Ishikawa (cell line): ENCODE data around the gene SPAG6.

Experiments used
- TAF1 ChIP-seq: IDR thresholded peaks from 2 replicates; pipeline ENCODE4 v1.6.1; 2012; ENCODE audit warnings: low read depth, mild to moderate bottlenecking
- ZBTB7A ChIP-seq: IDR thresholded peaks from 2 replicates; pipeline ENCODE4 v1.6.1; 2012; ENCODE audit warnings: low read depth
- TF ChIP-seq, protein P1 (sequence below): IDR thresholded peaks from 2 replicates; pipeline ENCODE4 v1.6.1; 2012

DNA sequence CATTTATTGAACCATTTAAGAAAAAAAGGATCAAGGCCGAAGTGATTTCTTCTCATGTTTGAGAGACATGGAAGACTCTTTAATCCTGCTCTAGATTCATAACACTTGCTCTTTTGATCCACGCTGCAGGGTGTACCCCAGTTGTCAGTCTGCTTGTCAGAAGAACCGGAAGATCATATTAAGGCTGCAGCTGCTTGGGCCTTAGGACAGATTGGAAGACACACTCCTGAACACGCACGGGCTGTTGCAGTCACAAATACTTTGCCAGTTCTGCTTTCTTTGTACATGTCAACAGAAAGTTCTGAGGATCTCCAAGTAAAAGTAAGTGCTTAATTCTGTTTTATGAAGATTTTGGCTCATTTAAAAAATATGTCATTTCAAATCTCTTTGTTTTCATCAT is 46.3 kb downstream of the SPAG6 start:
- TF ChIP-seq, protein P1, sequence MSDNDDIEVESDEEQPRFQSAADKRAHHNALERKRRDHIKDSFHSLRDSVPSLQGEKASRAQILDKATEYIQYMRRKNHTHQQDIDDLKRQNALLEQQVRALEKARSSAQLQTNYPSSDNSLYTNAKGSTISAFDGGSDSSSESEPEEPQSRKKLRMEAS = no peak
- TF ChIP-seq ZBTB7A (no peak), TAF1 (no peak)
